ENCODE results near the gene ANKRD13D. TPM values are rescaled to one million over a fixed set of nuclear protein-coding genes. Genes with fewer than 3 reads are reported as not detected.
A peak's percentile ranks its signal among the peaks of the same experiment; 100 is the strongest.

Gene ANKRD13D
- total and polyA plus RNA-seq, 2 of the 8 experiments (the other 6 are each of a cell fraction or from before 2014, with no cell fraction given) = 24.9 to 26.5 TPM

GRCh38 chr11:67301951-67302516, 12.9 kb downstream of the ANKRD13D start:
- H3K9ac ChIP-seq (replicated peaks in 1 of 4; ENCODE audit: extremely low read depth in 1 of 4, low read depth in 3 of 4, low read length in 3 of 4) = peak overlapping the region in 1 of 4 experiments; percentile 4; a peak in 1 of 7 replicates
- no peak overlapping the region for H3K14ac ChIP-seq (ENCODE audit: insufficient read length)
- no peak overlapping the region for H4K91ac ChIP-seq (replicated peaks; ENCODE audit: insufficient read length, low read length)
- FAIRE-seq (no peak), DNase-seq (ENCODE audit: low read depth in 1 of 2, low spot score in 2 of 2) (peak in 1 of 2 experiments; percentile 75)
- H2BK20ac ChIP-seq (ENCODE audit: low read length) = no peak overlapping the region
- H3K4me3 ChIP-seq (ENCODE audit: extremely low read depth in 1 of 4, insufficient read depth in 2 of 4, low read depth in 3 of 4, low read length in 4 of 4) = peak overlapping the region; percentile 67 to 94 (median 74); a peak in 5 of 8 replicates
- H2BK120ac ChIP-seq (replicated peaks; ENCODE audit: low read depth, low read length) = no peak overlapping the region
- H3K9me3 ChIP-seq (ENCODE audit: insufficient read depth in 2 of 2, low read depth in 1 of 2, low read length in 1 of 2) = no peaks in the 10 kb centered on the region
- H3K79me2 ChIP-seq (ENCODE audit: control insufficient read depth in 1 of 2, insufficient read depth in 2 of 2, low read length in 2 of 2) = no peaks in the 10 kb centered on the region
- peak overlapping the region; percentile 42 for H4K5ac ChIP-seq (ENCODE audit: insufficient read length, low read depth, low read length)
- no peak overlapping the region for H3K23ac ChIP-seq (ENCODE audit: insufficient read length)
- H3K27ac ChIP-seq (ENCODE audit: low read depth, low read length) = no peak overlapping the region
- POLR2A ChIA-PET (ENCODE audit: partially characterized antibody) = interaction anchor here (0.9 to 9.7 kb wide), 10 partner anchors 12 to 182 kb away, joined by 3 to 106 read pairs (median 4); partner anchors contain the start of genes ANKRD13D, CORO1B and PPP1CA
- peaks cover 0 to 11% of the 10 kb centered on the region in 2 experiments for H4K20me1 ChIP-seq (replicated peaks in 1 of 2; ENCODE audit: control insufficient read depth in 1 of 2, insufficient read depth in 2 of 2, low read length in 2 of 2)
- peaks cover 19% of the 10 kb centered on the region; the same call in 1 of the 2 replicates for H3K23me2 ChIP-seq (ENCODE audit: low read depth, low read length)
- H3K18ac ChIP-seq (ENCODE audit: extremely low read depth, low read length) = peak overlapping the region; percentile 90
- H2BK15ac ChIP-seq (ENCODE audit: low read length) = no peak overlapping the region
- peaks cover 0 to 11% (median 7%) of the 10 kb centered on the region in 4 experiments; a peak in 5 of 7 replicates for H3K27me3 ChIP-seq (replicated peaks in 1 of 4; ENCODE audit: control insufficient read depth in 3 of 4, extremely low read depth in 1 of 4, insufficient read depth in 3 of 4, low read length in 3 of 4)
- peaks cover 0 to 20% (median 16%) of the 10 kb centered on the region in 4 experiments; a peak in 5 of 7 replicates for H3K4me1 ChIP-seq (replicated peaks in 1 of 4; ENCODE audit: control insufficient read depth in 3 of 4, insufficient read depth in 4 of 4, low read length in 3 of 4)
- TF ChIP-seq SIN3A (conservative IDR thresholded peaks at IDR 0.05 in 1 of 2, IDR thresholded peaks at IDR 0.05 in 1 of 2; ENCODE audit: low read depth in 1 of 2, low read length in 2 of 2) (0 out of 4 replicates have a peak, but pooled peaks of 1 of the 2 experiments have one; percentile 13), BACH1 (IDR thresholded peaks at IDR 0.05; ENCODE audit: low read length) (peak; percentile 12; the same call in 1 of the 2 replicates), EP300 (IDR thresholded peaks at IDR 0.05; ENCODE audit: borderline replicate concordance in 1 of 2, low read depth in 2 of 2, low read length in 2 of 2) (no peak), HDAC2 (IDR thresholded peaks at IDR 0.05; ENCODE audit: borderline replicate concordance in 1 of 2, low read depth in 2 of 2, low read length in 2 of 2) (0 out of 4 replicates have a peak, but pooled peaks of 1 of the 2 experiments have one; percentile 29)
- H2BK12ac ChIP-seq (ENCODE audit: low read depth, low read length) = no peak overlapping the region
- 0 out of 2 replicates have a peak overlapping the region, but pooled peaks have one; percentile 85 for H2BK5ac ChIP-seq (ENCODE audit: low read depth, low read length)
- H4K8ac ChIP-seq (ENCODE audit: extremely low read depth, insufficient read depth, low read length) = no peak overlapping the region; the same call in 1 of the 2 replicates
- H3K4ac ChIP-seq (replicated peaks; ENCODE audit: insufficient read length, low read depth, low read length) = no peak overlapping the region
- peak overlapping the region; percentile 81 to 85 for H3K4me2 ChIP-seq (ENCODE audit: insufficient read depth in 1 of 2, low read depth in 2 of 2, low read length in 2 of 2)
- no peaks in the 10 kb centered on the region; the same call in 1 of the 2 replicates for H3K79me1 ChIP-seq (ENCODE audit: low read depth, low read length)
- H2AFZ ChIP-seq (ENCODE audit: low read length) = no peak overlapping the region
- H3K56ac ChIP-seq (replicated peaks; ENCODE audit: insufficient read length, low read depth, low read length) = no peak overlapping the region
- WGBS, 2 experiments (ENCODE audit: extremely low coverage in 1 of 2, insufficient coverage in 1 of 2, insufficient read length in 1 of 2, insufficient replicate concordance in 2 of 2, low coverage in 1 of 2, low lambda C conversion rate in 2 of 2, missing lambda C conversion rate in 1 of 2) = 19% methylated on average over 12 of the region's 15 CpGs; no CpG with 5 or more reads in 1 of the 2 experiments
- no peak overlapping the region for H2AK5ac ChIP-seq (ENCODE audit: low read depth, low read length)
- CTCF ChIA-PET (ENCODE audit: partially characterized antibody) = interaction anchor here (1.1 to 4.8 kb wide), 11 partner anchors 9 to 80 kb away, joined by 3 to 33 read pairs (median 5); partner anchors contain the start of gene ANKRD13D
- H3K36me3 ChIP-seq (ENCODE audit: control insufficient read depth in 2 of 4, insufficient read depth in 4 of 4, low read length in 3 of 4) = peaks cover 0 to 14% (median 6%) of the 10 kb centered on the region in 4 experiments; a peak in 3 of 8 replicates
